ENCODE data around the gene PTGR2.

- TF ChIP-seq JUND (IDR thresholded peaks at IDR 0.05), result no peak
- TF ChIP-seq CTCF (IDR thresholded peaks at IDR 0.05; ENCODE audit: low read depth, low read length, missing input control), result no peak
- TF ChIP-seq MAX (IDR thresholded peaks at IDR 0.05), result no peak
- TF ChIP-seq ZBTB33 (IDR thresholded peaks at IDR 0.05), result no peak
- no peak for TF ChIP-seq SP1 (IDR thresholded peaks at IDR 0.05)
- TF ChIP-seq YY1 (IDR thresholded peaks at IDR 0.05), result no peak
- TF ChIP-seq ATF3 (IDR thresholded peaks at IDR 0.05), result no peak
- no peak for TF ChIP-seq FOXA1 (IDR thresholded peaks at IDR 0.05)
- TF ChIP-seq TAF1 (conservative IDR thresholded peaks at IDR 0.05), result no peak
Measured at GRCh38 chr14:73843296-73843695, 8.3 kb upstream of the PTGR2 start.
